ENCODE results near the gene TMEM200C.
A peak's percentile ranks its signal among the peaks of the same experiment; 100 is the strongest.

The TMEM200C gene

DNA sequence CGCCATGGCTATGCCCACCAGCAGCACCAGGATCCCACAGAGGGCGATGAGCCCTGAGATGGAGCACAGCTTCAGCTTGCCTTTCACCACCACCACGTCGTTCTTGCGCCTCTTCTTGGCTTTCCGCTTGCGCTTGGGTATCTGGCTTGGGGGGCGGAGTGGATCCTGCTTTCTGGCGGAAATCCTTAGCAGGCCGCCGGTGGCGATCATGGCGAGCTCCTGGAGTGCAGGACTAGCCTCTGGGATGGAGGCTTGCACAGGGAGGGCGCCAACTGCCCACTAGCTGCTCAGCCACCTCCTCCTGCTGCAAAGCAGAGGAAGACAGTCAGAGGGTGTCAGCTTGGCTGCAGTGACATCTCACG lies 3.5 kb downstream of the TMEM200C start:
- DNase-seq (ENCODE audit: extremely low read depth, insufficient read length) = no peak
- H3K36me3 ChIP-seq (ENCODE audit: control insufficient read depth, insufficient read depth, low read length) = no peaks in the 10 kb centered on the region
- H3K4me3 ChIP-seq (replicated peaks; ENCODE audit: low read depth, low read length) = no peak overlapping the region
- TF ChIP-seq, protein P1, sequence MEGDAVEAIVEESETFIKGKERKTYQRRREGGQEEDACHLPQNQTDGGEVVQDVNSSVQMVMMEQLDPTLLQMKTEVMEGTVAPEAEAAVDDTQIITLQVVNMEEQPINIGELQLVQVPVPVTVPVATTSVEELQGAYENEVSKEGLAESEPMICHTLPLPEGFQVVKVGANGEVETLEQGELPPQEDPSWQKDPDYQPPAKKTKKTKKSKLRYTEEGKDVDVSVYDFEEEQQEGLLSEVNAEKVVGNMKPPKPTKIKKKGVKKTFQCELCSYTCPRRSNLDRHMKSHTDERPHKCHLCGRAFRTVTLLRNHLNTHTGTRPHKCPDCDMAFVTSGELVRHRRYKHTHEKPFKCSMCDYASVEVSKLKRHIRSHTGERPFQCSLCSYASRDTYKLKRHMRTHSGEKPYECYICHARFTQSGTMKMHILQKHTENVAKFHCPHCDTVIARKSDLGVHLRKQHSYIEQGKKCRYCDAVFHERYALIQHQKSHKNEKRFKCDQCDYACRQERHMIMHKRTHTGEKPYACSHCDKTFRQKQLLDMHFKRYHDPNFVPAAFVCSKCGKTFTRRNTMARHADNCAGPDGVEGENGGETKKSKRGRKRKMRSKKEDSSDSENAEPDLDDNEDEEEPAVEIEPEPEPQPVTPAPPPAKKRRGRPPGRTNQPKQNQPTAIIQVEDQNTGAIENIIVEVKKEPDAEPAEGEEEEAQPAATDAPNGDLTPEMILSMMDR (IDR thresholded peaks at IDR 0.05; ENCODE audit: insufficient read depth, low read length, poor library complexity, severe bottlenecking) = no peak
- peaks cover 4% of the 10 kb centered on the region; the same call in 1 of the 2 replicates for H3K27me3 ChIP-seq (replicated peaks; ENCODE audit: control insufficient read depth, insufficient read depth, low read length)

DNA sequence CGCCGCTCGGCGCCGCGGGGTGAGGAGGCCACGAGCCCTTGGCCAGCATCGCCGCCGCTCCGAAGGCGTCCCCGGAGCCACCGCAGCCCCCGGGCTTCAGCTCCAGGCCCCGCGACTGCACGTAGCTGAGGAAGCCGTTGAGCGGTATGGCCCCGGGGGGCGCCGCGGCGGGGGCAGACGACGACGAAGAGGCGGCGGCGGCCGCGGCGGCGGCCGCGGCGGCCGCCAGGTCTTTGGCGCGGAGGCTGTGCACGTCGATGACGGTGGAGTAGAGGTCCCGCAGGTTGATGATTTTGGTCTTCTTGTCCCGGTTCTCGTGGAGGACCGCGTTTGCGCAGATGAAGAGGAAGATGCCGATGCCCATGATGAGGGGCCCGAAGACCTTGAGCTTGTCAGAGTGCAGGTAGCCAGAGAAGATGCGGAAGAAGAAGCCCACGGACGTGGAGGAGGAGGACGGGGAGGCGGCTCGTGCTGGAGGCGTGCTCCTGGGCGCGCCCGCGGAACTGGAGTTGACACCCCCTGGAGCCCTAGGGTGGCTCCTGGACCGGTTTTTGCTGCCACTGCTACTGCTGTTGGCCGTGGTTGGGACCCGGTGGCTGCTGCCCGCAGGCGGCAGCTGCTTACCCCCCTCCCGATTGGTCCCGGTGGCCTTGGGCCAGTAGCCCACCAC lies 4.0 kb downstream of the TMEM200C start:
- Histone ChIP-seq H3K36me3 (ENCODE audit: control insufficient read depth, insufficient read depth, low read length) (no peaks in the 10 kb centered on the region), H3K27me3 (replicated peaks; ENCODE audit: control insufficient read depth, insufficient read depth, low read length) (peaks cover 4% of the 10 kb centered on the region; the same call in 1 of the 2 replicates), H3K4me3 (replicated peaks; ENCODE audit: low read depth, low read length) (no peak overlapping the region)
- no peak for DNase-seq (ENCODE audit: extremely low read depth, insufficient read length)
- TF ChIP-seq, protein P1 (IDR thresholded peaks at IDR 0.05; ENCODE audit: insufficient read depth, low read length, poor library complexity, severe bottlenecking) = no peak

DNA sequence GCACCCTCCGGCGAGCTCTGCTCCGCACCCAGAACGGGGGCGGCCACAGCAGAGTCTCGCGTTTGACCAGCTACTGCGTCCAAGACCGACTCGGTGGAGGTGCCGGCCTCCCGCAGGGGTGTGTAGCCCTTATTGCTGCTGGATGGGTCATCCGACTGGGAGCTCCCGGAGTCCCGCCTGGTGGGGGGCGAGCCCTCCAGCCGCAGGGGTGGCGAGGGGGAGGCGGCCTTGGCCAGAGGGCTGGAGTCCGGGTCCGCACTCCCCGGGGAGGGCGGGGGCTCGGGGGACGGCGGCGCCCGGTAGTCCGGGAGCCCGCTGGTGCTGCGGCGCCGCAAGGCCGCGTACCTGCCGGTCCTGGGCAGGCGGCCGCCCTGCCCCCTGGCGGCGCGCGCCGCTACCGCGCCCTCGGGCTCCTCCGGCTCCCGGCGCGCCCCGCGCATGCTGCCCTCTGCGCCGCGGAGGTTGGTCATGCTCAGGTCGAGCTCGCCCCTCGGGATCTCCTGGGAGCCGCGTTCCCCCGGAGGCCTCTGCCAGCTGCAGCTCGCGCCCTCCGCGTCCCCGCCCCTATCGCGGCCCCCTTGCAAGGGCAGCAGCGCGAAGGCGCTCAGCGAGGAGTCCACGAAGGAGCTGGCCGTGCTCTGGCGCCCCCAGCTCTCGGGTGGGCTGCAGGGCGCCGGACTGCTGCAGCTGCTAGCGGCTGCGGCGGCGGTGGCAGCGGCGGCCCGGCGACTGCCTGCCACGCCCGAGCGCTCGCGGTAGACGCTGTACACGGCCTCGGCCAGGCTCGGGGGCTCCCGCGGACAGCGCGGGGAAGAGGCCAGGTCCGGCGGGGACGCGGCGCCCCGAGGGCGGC lies 4.8 kb downstream of the TMEM200C start:
- Histone ChIP-seq H3K36me3 (ENCODE audit: control insufficient read depth, insufficient read depth, low read length) (no peaks in the 10 kb centered on the region), H3K27me3 (replicated peaks; ENCODE audit: control insufficient read depth, insufficient read depth, low read length) (peaks cover 4% of the 10 kb centered on the region; the same call in 1 of the 2 replicates), H3K4me3 (replicated peaks; ENCODE audit: low read depth, low read length) (peak overlapping the region; percentile 57)
- peak; percentile 70 for DNase-seq (ENCODE audit: extremely low read depth, insufficient read length)
- TF ChIP-seq, protein P1 (IDR thresholded peaks at IDR 0.05; ENCODE audit: insufficient read depth, low read length, poor library complexity, severe bottlenecking) = no peak

DNA sequence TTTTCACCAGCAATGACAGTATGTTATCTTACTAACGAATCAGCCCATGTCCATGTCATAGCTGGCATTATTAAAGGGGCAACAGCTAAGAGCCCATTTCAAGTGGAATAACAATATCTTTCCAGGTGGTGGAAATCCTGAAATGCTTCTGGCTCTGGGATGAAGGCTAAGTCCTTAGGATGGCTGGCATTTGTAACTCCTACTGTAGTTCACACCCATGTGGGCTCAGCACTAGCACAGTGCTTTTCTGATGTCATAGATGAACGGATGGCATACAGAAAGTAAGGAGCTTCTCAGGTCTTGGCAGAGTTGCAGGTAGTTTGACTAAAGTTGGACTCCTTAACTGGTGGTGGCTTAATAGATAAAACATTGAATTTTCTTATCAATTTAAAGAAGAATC lies 10.0 kb downstream of the TMEM200C start:
- no peak for DNase-seq (ENCODE audit: extremely low read depth, insufficient read length)
- H3K27me3 ChIP-seq (replicated peaks; ENCODE audit: control insufficient read depth, insufficient read depth, low read length) = no peaks in the 10 kb centered on the region
- H3K36me3 ChIP-seq (ENCODE audit: control insufficient read depth, insufficient read depth, low read length) = no peaks in the 10 kb centered on the region
- no peak overlapping the region for H3K4me3 ChIP-seq (replicated peaks; ENCODE audit: low read depth, low read length)
- TF ChIP-seq, protein P1 (IDR thresholded peaks at IDR 0.05; ENCODE audit: insufficient read depth, low read length, poor library complexity, severe bottlenecking) = no peak

DNA sequence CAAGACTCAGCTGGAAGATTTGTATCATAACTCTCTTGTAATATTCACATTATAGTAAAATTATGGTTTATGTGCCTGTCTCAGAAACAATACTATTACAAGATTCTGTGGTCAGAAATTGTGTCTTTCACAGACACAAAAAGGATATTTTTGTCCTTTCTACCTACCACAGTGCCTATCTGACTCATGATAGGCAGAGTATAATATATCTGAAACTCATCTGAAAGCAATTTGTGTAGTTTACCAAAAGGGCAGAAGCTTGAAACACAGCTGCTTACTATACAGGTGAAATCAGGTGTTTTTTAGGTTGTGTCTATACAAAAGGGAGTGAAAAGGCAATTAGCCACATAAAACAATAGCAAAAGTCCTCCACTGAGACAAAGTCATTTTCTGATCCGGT lies 10.9 kb downstream of the TMEM200C start:
- TF ChIP-seq, protein P1 (IDR thresholded peaks at IDR 0.05; ENCODE audit: insufficient read depth, low read length, poor library complexity, severe bottlenecking) = no peak
- Histone ChIP-seq H3K27me3 (replicated peaks; ENCODE audit: control insufficient read depth, insufficient read depth, low read length) (no peaks in the 10 kb centered on the region), H3K4me3 (replicated peaks; ENCODE audit: low read depth, low read length) (no peak overlapping the region), H3K36me3 (ENCODE audit: control insufficient read depth, insufficient read depth, low read length) (no peaks in the 10 kb centered on the region)
- DNase-seq (ENCODE audit: extremely low read depth, insufficient read length) = no peak
